Fibroblast of the conjunctiva (primary cell): Measurements from ENCODE around the gene PACSIN2.

Source experiments
- DNase-seq: peaks from one replicate; pipeline ENCODE4 v3.0.0-alpha.2; 2010; ENCODE audit warnings: low read depth

The PACSIN2 gene

GRCh38 chr22:42904050-42904449 lies 110.9 kb downstream of the PACSIN2 start:
- no peak for DNase-seq

- no peak for DNase-seq
Observed at GRCh38 chr22:42902875-42903510, 112.0 kb downstream of the PACSIN2 start.

GRCh38 chr22:42901790-42902508 lies 113.0 kb downstream of the PACSIN2 start:
- DNase-seq: no peak

GRCh38 chr22:42897960-42898359 lies 117.0 kb downstream of the PACSIN2 start:
- DNase-seq: no peak

GRCh38 chr22:42895541-42895981 lies 119.4 kb downstream of the PACSIN2 start:
- DNase-seq: no peak

- no peak for DNase-seq
Observed at GRCh38 chr22:42895087-42895486, 119.9 kb downstream of the PACSIN2 start.

- DNase-seq: no peak
Observed at GRCh38 chr22:42893371-42894150, 121.4 kb downstream of the PACSIN2 start.

- no peak for DNase-seq
Observed at GRCh38 chr22:42892571-42893316, 122.2 kb downstream of the PACSIN2 start.

- DNase-seq: no peak
Observed at GRCh38 chr22:42892156-42892555, 122.8 kb downstream of the PACSIN2 start.

- no peak for DNase-seq
Observed at GRCh38 chr22:42891696-42892095, 123.3 kb downstream of the PACSIN2 start.

- DNase-seq: no peak
Observed at GRCh38 chr22:42891008-42891407, 123.9 kb downstream of the PACSIN2 start.

GRCh38 chr22:42889304-42889703 lies 125.6 kb downstream of the PACSIN2 start:
- DNase-seq: no peak

GRCh38 chr22:42887523-42888507 lies 127.1 kb downstream of the PACSIN2 start:
- no peak for DNase-seq

GRCh38 chr22:42887120-42887519 lies 127.8 kb downstream of the PACSIN2 start:
- no peak for DNase-seq

GRCh38 chr22:42885446-42885845 lies 129.5 kb downstream of the PACSIN2 start:
- no peak for DNase-seq

- no peak for DNase-seq
Observed at GRCh38 chr22:42884616-42885375, 130.2 kb downstream of the PACSIN2 start.

- no peak for DNase-seq
Observed at GRCh38 chr22:42883970-42884369, 131.0 kb downstream of the PACSIN2 start.

GRCh38 chr22:42883121-42883520 lies 131.8 kb downstream of the PACSIN2 start:
- DNase-seq: no peak

GRCh38 chr22:42881982-42882656 lies 132.8 kb downstream of the PACSIN2 start:
- no peak for DNase-seq

- DNase-seq: no peak
Observed at GRCh38 chr22:42881298-42881697, 133.7 kb downstream of the PACSIN2 start.
